AG04450 (cell line): ENCODE data around the gene MS4A10. TPM values are rescaled to one million over a fixed set of nuclear protein-coding genes. Genes with fewer than 3 reads are reported as not detected.

Experiments
- CTCF ChIA-PET: fragments of 300-600, 350-600 bp; formaldehyde crosslinking; extraction: SDS; loops from one replicate; lab custom pipeline; 2022; ENCODE audit warnings: antibody characterized with exemption, inconsistent platforms; lab: Charles Lee
- POLR2A ChIA-PET: fragments of 350-600 bp; formaldehyde crosslinking; extraction: SDS; loops from one replicate; lab custom pipeline; 2021; ENCODE audit warnings: antibody characterized with exemption, inconsistent platforms; lab: Yijun Ruan, JAX
- DNase-seq: peaks from one replicate; pipeline ENCODE4 v3.0.0-alpha.2; 2011; ENCODE audit warnings: low read depth, low spot score
- H3K27ac ChIP-seq: one replicate; pipeline ENCODE4 v1.5.1; 2012; ENCODE audit warnings: low read depth, low read length, control low read depth
- H3K27me3 ChIP-seq: one replicate; pipeline ENCODE4 v1.6.0; 2012; ENCODE audit warnings: low read length; ENCODE audit not compliant: control insufficient read depth, insufficient read depth
- H3K4me3 ChIP-seq: 2 replicates; pipeline ENCODE4 v1.5.1; 2011; ENCODE audit warnings: mild to moderate bottlenecking, low read depth, low read length, control low read depth
- H3K9me3 ChIP-seq: 2 replicates; pipeline ENCODE4 v1.5.1; 2012; ENCODE audit warnings: low read length; ENCODE audit not compliant: control insufficient read depth, insufficient read depth
- polyA plus RNA-seq: library from polyadenylated mRNA; depleted of rRNA; stranded (reverse); fragments of >200 nt; gene quantifications from 2 replicates; pipeline ENCODE4 v1.2.3, GENCODE V29; 2011
- TF ChIP-seq, protein P1 (sequence below): IDR thresholded peaks from 2 replicates; pipeline ENCODE4 v1.5.1; 2011; ENCODE audit warnings: low read depth, low read length, control low read depth, inconsistent platforms

The MS4A10 gene
- polyA plus RNA-seq, 1 experiment, result not detected

DNA sequence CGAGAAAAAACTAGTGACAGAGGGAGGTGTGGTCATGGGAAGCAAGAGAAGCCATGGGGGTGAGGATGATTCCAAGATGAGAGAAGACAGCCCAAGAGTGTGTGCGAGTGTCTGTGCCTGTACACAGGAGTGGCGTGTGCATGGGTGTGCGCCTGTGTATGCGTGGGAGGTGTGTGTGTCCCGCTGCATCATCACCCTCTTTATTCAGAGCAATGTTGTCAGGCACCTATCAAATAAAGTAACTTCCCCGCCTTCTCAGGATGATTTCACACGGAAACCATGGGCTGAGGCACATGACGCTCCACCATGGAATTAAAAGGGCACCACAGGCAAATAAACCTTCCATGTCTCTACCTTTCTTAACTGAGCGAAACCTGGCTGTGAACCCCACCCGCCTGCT is 24.6 kb downstream of the MS4A10 start:
- Histone ChIP-seq H3K9me3 (no peaks in the 10 kb centered on the region), H3K27me3 (peaks cover 3% of the 10 kb centered on the region), H3K27ac (no peak overlapping the region), H3K4me3 (no peak overlapping the region)
- ChIA-PET CTCF (no interaction called here), POLR2A (no interaction called here)
- DNase-seq, result no peak
- TF ChIP-seq, protein P1, sequence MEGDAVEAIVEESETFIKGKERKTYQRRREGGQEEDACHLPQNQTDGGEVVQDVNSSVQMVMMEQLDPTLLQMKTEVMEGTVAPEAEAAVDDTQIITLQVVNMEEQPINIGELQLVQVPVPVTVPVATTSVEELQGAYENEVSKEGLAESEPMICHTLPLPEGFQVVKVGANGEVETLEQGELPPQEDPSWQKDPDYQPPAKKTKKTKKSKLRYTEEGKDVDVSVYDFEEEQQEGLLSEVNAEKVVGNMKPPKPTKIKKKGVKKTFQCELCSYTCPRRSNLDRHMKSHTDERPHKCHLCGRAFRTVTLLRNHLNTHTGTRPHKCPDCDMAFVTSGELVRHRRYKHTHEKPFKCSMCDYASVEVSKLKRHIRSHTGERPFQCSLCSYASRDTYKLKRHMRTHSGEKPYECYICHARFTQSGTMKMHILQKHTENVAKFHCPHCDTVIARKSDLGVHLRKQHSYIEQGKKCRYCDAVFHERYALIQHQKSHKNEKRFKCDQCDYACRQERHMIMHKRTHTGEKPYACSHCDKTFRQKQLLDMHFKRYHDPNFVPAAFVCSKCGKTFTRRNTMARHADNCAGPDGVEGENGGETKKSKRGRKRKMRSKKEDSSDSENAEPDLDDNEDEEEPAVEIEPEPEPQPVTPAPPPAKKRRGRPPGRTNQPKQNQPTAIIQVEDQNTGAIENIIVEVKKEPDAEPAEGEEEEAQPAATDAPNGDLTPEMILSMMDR, result no peak

DNA sequence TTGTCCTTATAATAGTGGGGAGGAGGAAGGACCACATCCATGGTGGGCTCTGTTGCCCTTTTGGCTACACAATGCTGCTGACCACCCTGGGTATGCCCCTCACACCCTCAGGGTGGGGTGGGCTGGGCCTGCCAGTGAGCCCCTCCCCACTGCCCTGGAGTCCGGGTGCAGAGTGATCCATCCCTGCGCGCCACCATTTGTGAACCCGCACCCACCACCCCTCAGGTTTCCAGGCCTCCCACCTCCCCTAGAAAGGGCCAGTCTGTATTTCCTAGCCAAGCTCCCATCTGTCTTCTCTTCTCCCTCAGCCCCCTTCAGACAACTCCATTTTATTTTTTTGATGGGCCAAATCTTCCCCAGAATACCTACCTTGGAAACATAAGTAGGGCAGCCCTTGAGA is 25.0 kb downstream of the MS4A10 start:
- peaks cover 3% of the 10 kb centered on the region for H3K27me3 ChIP-seq
- no peak for DNase-seq
- no peak overlapping the region for H3K4me3 ChIP-seq
- ChIA-PET CTCF (no interaction called here), POLR2A (no interaction called here)
- no peak overlapping the region for H3K27ac ChIP-seq
- no peaks in the 10 kb centered on the region for H3K9me3 ChIP-seq
- TF ChIP-seq, protein P1, result no peak

DNA sequence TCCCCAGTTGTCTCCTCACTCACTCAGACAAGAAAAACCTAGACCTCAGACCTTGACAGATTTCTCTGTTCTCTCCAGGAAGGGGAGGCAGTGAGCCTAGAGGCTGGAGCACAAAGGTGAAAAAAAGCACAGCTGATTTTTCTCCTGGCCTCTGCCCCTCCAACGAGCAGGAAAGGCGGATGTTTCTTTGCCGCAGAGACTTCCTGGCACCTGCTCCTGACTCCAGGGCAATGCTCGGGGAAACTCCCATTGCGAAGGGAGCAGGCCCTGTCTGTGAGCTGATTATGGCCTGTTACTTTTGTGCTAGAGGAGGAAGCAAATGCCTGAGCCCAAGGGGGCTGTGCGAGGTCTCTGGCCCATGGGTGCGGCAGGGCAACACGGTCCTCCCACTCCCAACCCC is 25.4 kb downstream of the MS4A10 start:
- ChIA-PET POLR2A (no interaction called here), CTCF (no interaction called here)
- Histone ChIP-seq H3K4me3 (no peak overlapping the region), H3K27ac (no peak overlapping the region), H3K27me3 (peaks cover under 1% of the 10 kb centered on the region), H3K9me3 (no peaks in the 10 kb centered on the region)
- no peak for DNase-seq
- TF ChIP-seq, protein P1, result no peak

DNA sequence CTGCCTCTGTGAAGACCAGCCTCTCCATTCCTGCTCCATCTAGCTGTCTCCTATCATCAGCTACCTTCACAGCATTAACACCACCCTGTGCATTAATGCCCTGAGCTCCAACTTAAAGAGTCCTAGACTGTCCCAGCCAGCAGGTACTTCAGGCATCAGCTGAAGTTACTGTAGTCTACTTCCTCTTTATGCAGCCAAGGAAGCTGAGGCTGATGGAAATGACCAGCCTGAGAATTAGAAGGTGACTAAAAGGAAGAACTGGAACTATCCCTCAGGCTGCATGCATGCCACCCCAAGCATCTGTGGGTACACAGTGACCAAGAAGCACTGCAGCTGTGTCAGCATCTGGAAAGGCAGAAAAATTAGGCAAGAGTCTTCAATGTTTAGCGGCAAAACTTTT is 28.2 kb downstream of the MS4A10 start:
- H3K27ac ChIP-seq, result no peak overlapping the region
- no peaks in the 10 kb centered on the region for H3K27me3 ChIP-seq
- no peak overlapping the region for H3K4me3 ChIP-seq
- ChIA-PET POLR2A (no interaction called here), CTCF (interaction anchor here (0.7 kb wide), 1 partner anchor 34 kb away, joined by 4 read pairs; no protein-coding TSS in a partner anchor)
- no peak for DNase-seq
- TF ChIP-seq, protein P1, result no peak
- peaks cover 6% of the 10 kb centered on the region; the same call in 1 of the 2 replicates for H3K9me3 ChIP-seq

DNA sequence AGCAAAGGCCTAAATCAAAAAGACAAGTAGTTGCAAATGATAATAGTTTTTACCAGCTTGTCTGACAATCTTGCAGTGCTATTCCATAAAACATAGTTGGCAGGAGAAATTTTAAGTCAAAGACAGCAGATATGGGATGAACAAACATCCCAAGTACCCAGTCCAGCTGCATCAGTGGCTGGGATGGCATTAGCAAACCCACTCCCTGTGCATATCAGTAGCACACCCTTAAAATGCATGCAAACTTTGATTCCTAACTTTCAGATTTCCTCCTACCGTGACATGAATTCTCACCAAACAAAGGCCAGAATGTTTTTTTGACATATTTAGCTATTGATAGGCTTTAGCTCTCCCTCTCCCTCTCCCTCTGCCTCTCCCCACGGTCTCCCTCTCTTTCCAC is 29.0 kb downstream of the MS4A10 start:
- POLR2A ChIA-PET, result no interaction called here
- no peak for DNase-seq

More for the DNA sequence above, 29.0 kb downstream of the MS4A10 start:
- no peak overlapping the region for H3K27ac ChIP-seq
- TF ChIP-seq, protein P1, result no peak
- no peak overlapping the region for H3K4me3 ChIP-seq
- H3K9me3 ChIP-seq, result peaks cover 6% of the 10 kb centered on the region; the same call in 1 of the 2 replicates
- CTCF ChIA-PET, result interaction anchor here (0.7 kb wide), 1 partner anchor 35 kb away, joined by 4 read pairs; no protein-coding TSS in a partner anchor
- H3K27me3 ChIP-seq, result peaks cover 4% of the 10 kb centered on the region
